ENCODE data around the gene SORCS2.

The SORCS2 gene

DNA sequence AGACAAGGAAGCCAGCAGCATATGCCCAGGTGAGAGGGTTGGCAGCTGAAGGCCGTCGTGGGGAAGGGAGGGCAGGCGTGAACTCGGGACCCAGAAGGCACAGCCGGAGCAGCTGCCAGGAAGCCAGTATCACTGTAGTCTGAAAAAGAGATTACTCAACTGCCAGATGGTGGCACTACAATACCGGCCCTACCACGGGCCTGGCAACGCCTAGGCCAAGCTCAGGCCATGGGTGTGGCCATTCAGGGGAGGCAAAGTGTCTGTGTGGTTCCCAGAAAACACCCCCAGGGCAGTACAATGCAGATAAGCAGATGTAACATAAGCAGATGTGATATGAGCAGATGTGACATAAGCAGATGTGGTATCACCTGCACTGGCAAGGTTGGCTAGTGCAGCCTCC is 511.4 kb downstream of the SORCS2 start:
- no peak for TF ChIP-seq FOXK2 (IDR thresholded peaks at IDR 0.05)
- TF ChIP-seq SUZ12 (IDR thresholded peaks at IDR 0.05), result no peak
- TF ChIP-seq ARNT (IDR thresholded peaks at IDR 0.05), result no peak
- TF ChIP-seq, protein P1, sequence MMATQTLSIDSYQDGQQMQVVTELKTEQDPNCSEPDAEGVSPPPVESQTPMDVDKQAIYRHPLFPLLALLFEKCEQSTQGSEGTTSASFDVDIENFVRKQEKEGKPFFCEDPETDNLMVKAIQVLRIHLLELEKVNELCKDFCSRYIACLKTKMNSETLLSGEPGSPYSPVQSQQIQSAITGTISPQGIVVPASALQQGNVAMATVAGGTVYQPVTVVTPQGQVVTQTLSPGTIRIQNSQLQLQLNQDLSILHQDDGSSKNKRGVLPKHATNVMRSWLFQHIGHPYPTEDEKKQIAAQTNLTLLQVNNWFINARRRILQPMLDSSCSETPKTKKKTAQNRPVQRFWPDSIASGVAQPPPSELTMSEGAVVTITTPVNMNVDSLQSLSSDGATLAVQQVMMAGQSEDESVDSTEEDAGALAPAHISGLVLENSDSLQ (IDR thresholded peaks at IDR 0.05), result no peak
- TF ChIP-seq FOXA1 (IDR thresholded peaks at IDR 0.05), result no peak
- DNase-seq (ENCODE audit: extremely low spot score), result no peak
- POLR2A ChIA-PET, result no interaction called here
- CTCF ChIA-PET, result no interaction called here

DNA sequence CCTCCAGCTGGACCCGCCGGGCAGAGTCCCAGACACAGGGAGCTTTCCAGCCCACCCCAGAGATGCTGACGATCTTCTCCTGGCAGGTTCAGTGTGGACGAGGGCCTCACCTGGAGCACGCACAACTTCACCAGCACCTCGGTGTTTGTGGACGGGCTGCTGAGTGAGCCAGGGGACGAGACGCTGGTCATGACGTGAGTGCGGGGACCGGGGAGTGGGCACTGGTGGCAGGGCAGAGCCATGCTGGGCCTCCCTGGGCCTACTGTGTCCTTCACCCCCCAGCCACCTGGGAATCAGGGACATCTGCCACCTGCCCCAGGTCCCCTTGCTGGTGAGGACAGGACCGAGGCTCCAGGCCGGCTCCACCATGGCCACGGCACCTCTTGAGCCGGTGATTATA is 511.8 kb downstream of the SORCS2 start:
- no peak for TF ChIP-seq FOXM1 (IDR thresholded peaks at IDR 0.05; ENCODE audit: borderline replicate concordance)
- no peak for TF ChIP-seq L3MBTL2 (conservative IDR thresholded peaks at IDR 0.05)
- TF ChIP-seq NFRKB (IDR thresholded peaks at IDR 0.05), result no peak
- TF ChIP-seq HDGF (IDR thresholded peaks at IDR 0.05; ENCODE audit: borderline replicate concordance), result no peak
- TF ChIP-seq, protein P1 (IDR thresholded peaks at IDR 0.05), result no peak
- DNase-seq (ENCODE audit: extremely low spot score), result no peak
- CTCF ChIA-PET, result no interaction called here
- POLR2A ChIA-PET, result no interaction called here

GRCh38 chr4:7704625-7705024 is 512.3 kb downstream of the SORCS2 start:
- CTCF ChIA-PET, result interaction anchor here (0.8 kb wide), 1 partner anchor 44 kb away, joined by 3 read pairs; no protein-coding TSS in a partner anchor
- DNase-seq (ENCODE audit: extremely low spot score), result no peak
- POLR2A ChIA-PET, result no interaction called here
- TF ChIP-seq CTBP1 (IDR thresholded peaks at IDR 0.05; ENCODE audit: borderline replicate concordance), result no peak
- TF ChIP-seq HDGF (IDR thresholded peaks at IDR 0.05; ENCODE audit: borderline replicate concordance), result no peak
- no peak for TF ChIP-seq SP1 (IDR thresholded peaks at IDR 0.05)
- no peak for TF ChIP-seq TARDBP (IDR thresholded peaks at IDR 0.05)
- no peak for TF ChIP-seq ARNT (IDR thresholded peaks at IDR 0.05)
- TF ChIP-seq LEF1 (IDR thresholded peaks at IDR 0.05; ENCODE audit: borderline replicate concordance), result no peak
- no peak for TF ChIP-seq ZNF384 (IDR thresholded peaks at IDR 0.05)
- TF ChIP-seq, protein P1 (IDR thresholded peaks at IDR 0.05), result no peak
- TF ChIP-seq FOXA1 (IDR thresholded peaks at IDR 0.05), result no peak
- no peak for TF ChIP-seq FOXK2 (IDR thresholded peaks at IDR 0.05)
- TF ChIP-seq L3MBTL2 (conservative IDR thresholded peaks at IDR 0.05), result no peak
- no peak for TF ChIP-seq NFRKB (IDR thresholded peaks at IDR 0.05)
- TF ChIP-seq FOXM1 (IDR thresholded peaks at IDR 0.05; ENCODE audit: borderline replicate concordance), result no peak
- TF ChIP-seq SUZ12 (IDR thresholded peaks at IDR 0.05), result no peak
- TF ChIP-seq ELF4 (IDR thresholded peaks at IDR 0.05), result no peak
- TF ChIP-seq BHLHE40 (IDR thresholded peaks at IDR 0.05; ENCODE audit: borderline replicate concordance), result no peak

GRCh38 chr4:7705062-7705461 is 512.7 kb downstream of the SORCS2 start:
- DNase-seq (ENCODE audit: extremely low spot score), result no peak
- POLR2A ChIA-PET, result no interaction called here
- TF ChIP-seq LEF1 (IDR thresholded peaks at IDR 0.05; ENCODE audit: borderline replicate concordance) (no peak), BHLHE40 (IDR thresholded peaks at IDR 0.05; ENCODE audit: borderline replicate concordance) (no peak), SP1 (IDR thresholded peaks at IDR 0.05) (no peak), TARDBP (IDR thresholded peaks at IDR 0.05) (no peak), FOXK2 (IDR thresholded peaks at IDR 0.05) (no peak), HDGF (IDR thresholded peaks at IDR 0.05; ENCODE audit: borderline replicate concordance) (no peak), ELF4 (IDR thresholded peaks at IDR 0.05) (no peak), FOXA1 (IDR thresholded peaks at IDR 0.05) (no peak)
- CTCF ChIA-PET, result interaction anchor here (0.8 kb wide), 1 partner anchor 44 kb away, joined by 3 read pairs; no protein-coding TSS in a partner anchor

- ChIA-PET POLR2A (no interaction called here), CTCF (interaction anchor here (0.7 kb wide), 1 partner anchor 49 kb away, joined by 3 read pairs; no protein-coding TSS in a partner anchor)
- DNase-seq (ENCODE audit: extremely low spot score), result no peak
- TF ChIP-seq, protein P1 (IDR thresholded peaks at IDR 0.05), result no peak
- TF ChIP-seq ELF4 (IDR thresholded peaks at IDR 0.05) (no peak), FOXA1 (IDR thresholded peaks at IDR 0.05) (no peak), BHLHE40 (IDR thresholded peaks at IDR 0.05; ENCODE audit: borderline replicate concordance) (no peak), SP1 (IDR thresholded peaks at IDR 0.05) (no peak), L3MBTL2 (conservative IDR thresholded peaks at IDR 0.05) (no peak), TARDBP (IDR thresholded peaks at IDR 0.05) (no peak), ARNT (IDR thresholded peaks at IDR 0.05) (no peak)
Measured at GRCh38 chr4:7705593-7705992, 513.3 kb downstream of the SORCS2 start.

GRCh38 chr4:7708238-7708637 is 515.9 kb downstream of the SORCS2 start:
- ChIA-PET CTCF (no interaction called here), POLR2A (no interaction called here)
- TF ChIP-seq ZNF384 (IDR thresholded peaks at IDR 0.05) (no peak), CTBP1 (IDR thresholded peaks at IDR 0.05; ENCODE audit: borderline replicate concordance) (no peak), SUZ12 (IDR thresholded peaks at IDR 0.05) (no peak), HDGF (IDR thresholded peaks at IDR 0.05; ENCODE audit: borderline replicate concordance) (no peak), LEF1 (IDR thresholded peaks at IDR 0.05; ENCODE audit: borderline replicate concordance) (no peak), L3MBTL2 (conservative IDR thresholded peaks at IDR 0.05) (no peak), SP1 (IDR thresholded peaks at IDR 0.05) (no peak), FOXK2 (IDR thresholded peaks at IDR 0.05) (no peak)
- no peak for DNase-seq (ENCODE audit: extremely low spot score)
